DND-41 (cell line): ENCODE data around the gene FAM222B.

Experiments used
- EZH2 ChIP-seq: IDR thresholded peaks from 3 replicates; pipeline ENCODE4 v1.6.1; 2012; ENCODE audit warnings: borderline replicate concordance, low read depth, mild to moderate bottlenecking, moderate library complexity, low read length, inconsistent platforms; ENCODE audit not compliant: severe bottlenecking
- TF ChIP-seq, protein P1 (sequence below): IDR thresholded peaks from 2 replicates; pipeline ENCODE4 v1.5.1; 2012; ENCODE audit warnings: borderline replicate concordance, low read length, moderate library complexity, mild to moderate bottlenecking; ENCODE audit not compliant: poor library complexity, severe bottlenecking; ENCODE audit errors: extremely low read depth

DNA sequence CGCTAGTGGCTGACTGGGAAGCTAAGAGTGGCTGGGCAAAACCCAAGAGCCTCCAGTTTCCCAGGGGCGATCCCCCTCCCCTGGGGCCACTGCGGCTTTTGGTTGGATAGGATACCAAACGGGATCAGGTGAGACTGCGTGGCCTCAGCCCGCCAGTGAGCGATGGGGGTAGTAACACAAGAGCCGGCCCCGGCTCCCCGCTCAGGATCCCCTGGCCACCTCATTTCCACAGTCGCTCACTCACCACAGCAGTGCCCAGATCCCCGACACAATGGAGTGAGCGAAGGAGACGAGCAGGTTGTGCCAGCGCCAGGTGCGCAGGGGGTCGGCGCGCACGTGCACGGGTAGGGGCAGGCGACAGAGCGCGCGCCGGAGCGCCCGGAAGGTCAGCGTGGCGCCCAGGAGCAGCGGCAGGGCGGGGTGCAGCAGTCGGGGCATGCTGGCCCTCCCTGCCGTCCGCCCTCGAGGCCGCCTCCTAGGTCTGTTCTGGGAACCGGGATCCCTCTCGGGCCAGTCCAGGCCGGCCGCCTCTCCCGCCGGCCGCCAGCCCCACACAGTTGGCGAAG is 116.8 kb downstream of the FAM222B start:
- TF ChIP-seq, protein P1, sequence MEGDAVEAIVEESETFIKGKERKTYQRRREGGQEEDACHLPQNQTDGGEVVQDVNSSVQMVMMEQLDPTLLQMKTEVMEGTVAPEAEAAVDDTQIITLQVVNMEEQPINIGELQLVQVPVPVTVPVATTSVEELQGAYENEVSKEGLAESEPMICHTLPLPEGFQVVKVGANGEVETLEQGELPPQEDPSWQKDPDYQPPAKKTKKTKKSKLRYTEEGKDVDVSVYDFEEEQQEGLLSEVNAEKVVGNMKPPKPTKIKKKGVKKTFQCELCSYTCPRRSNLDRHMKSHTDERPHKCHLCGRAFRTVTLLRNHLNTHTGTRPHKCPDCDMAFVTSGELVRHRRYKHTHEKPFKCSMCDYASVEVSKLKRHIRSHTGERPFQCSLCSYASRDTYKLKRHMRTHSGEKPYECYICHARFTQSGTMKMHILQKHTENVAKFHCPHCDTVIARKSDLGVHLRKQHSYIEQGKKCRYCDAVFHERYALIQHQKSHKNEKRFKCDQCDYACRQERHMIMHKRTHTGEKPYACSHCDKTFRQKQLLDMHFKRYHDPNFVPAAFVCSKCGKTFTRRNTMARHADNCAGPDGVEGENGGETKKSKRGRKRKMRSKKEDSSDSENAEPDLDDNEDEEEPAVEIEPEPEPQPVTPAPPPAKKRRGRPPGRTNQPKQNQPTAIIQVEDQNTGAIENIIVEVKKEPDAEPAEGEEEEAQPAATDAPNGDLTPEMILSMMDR, result no peak
- no peak for TF ChIP-seq EZH2
